ENCODE results near the gene MTMR3. TPM values are rescaled to one million over a fixed set of nuclear protein-coding genes. Genes with fewer than 3 reads are reported as not detected.
A peak's percentile ranks its signal among the peaks of the same experiment; 100 is the strongest.

Gene MTMR3
- polyA plus RNA-seq, 1 experiment = 32.8 TPM

- no peaks in the 10 kb centered on the region for H3K36me3 ChIP-seq (ENCODE audit: control insufficient read depth, insufficient read depth, low read length)
- TF ChIP-seq CTCF (IDR thresholded peaks at IDR 0.05; ENCODE audit: insufficient read depth, low read depth, low read length) = no peak
- no peak for DNase-seq (ENCODE audit: low read depth)
- POLR2A ChIA-PET = no interaction called here
- no peak overlapping the region for H3K4me3 ChIP-seq (ENCODE audit: low read depth, low read length)
- CTCF ChIA-PET = no interaction called here
- no peaks in the 10 kb centered on the region for H3K27me3 ChIP-seq (ENCODE audit: control insufficient read depth, insufficient read depth, low read length)
Measured at GRCh38 chr22:30043161-30043560, 160.2 kb downstream of the MTMR3 start.

- no peak for TF ChIP-seq CTCF (IDR thresholded peaks at IDR 0.05; ENCODE audit: insufficient read depth, low read depth, low read length)
- ChIA-PET CTCF (no interaction called here), POLR2A (interaction anchor here (0.6 kb wide), 1 partner anchor 193 kb away, joined by 16 read pairs; no protein-coding TSS in a partner anchor)
- H3K27me3 ChIP-seq (ENCODE audit: control insufficient read depth, insufficient read depth, low read length) = no peaks in the 10 kb centered on the region
- H3K36me3 ChIP-seq (ENCODE audit: control insufficient read depth, insufficient read depth, low read length) = no peaks in the 10 kb centered on the region
- no peak overlapping the region for H3K4me3 ChIP-seq (ENCODE audit: low read depth, low read length)
- peak; percentile 74 for DNase-seq (ENCODE audit: low read depth)
Measured at GRCh38 chr22:30044369-30044768, 161.4 kb downstream of the MTMR3 start.

GRCh38 chr22:30044881-30045493 lies 162.0 kb downstream of the MTMR3 start:
- no peak for DNase-seq (ENCODE audit: low read depth)
- ChIA-PET CTCF (no interaction called here), POLR2A (interaction anchor here (0.6 kb wide), 1 partner anchor 194 kb away, joined by 16 read pairs; no protein-coding TSS in a partner anchor)
- H3K36me3 ChIP-seq (ENCODE audit: control insufficient read depth, insufficient read depth, low read length) = no peaks in the 10 kb centered on the region
- no peak for TF ChIP-seq CTCF (IDR thresholded peaks at IDR 0.05; ENCODE audit: insufficient read depth, low read depth, low read length)
- no peaks in the 10 kb centered on the region for H3K27me3 ChIP-seq (ENCODE audit: control insufficient read depth, insufficient read depth, low read length)
- H3K4me3 ChIP-seq (ENCODE audit: low read depth, low read length) = no peak overlapping the region

- Histone ChIP-seq H3K4me3 (ENCODE audit: low read depth, low read length) (no peak overlapping the region), H3K27me3 (ENCODE audit: control insufficient read depth, insufficient read depth, low read length) (no peaks in the 10 kb centered on the region), H3K36me3 (ENCODE audit: control insufficient read depth, insufficient read depth, low read length) (no peaks in the 10 kb centered on the region)
- POLR2A ChIA-PET = no interaction called here
- DNase-seq (ENCODE audit: low read depth) = no peak
- CTCF ChIA-PET = no interaction called here
- TF ChIP-seq CTCF (IDR thresholded peaks at IDR 0.05; ENCODE audit: insufficient read depth, low read depth, low read length) = no peak
Measured at GRCh38 chr22:30045494-30045887, 162.5 kb downstream of the MTMR3 start.

GRCh38 chr22:30045901-30046715 lies 163.1 kb downstream of the MTMR3 start:
- no peak for DNase-seq (ENCODE audit: low read depth)
- no peak overlapping the region for H3K4me3 ChIP-seq (ENCODE audit: low read depth, low read length)
- POLR2A ChIA-PET = no interaction called here
- no peak for TF ChIP-seq CTCF (IDR thresholded peaks at IDR 0.05; ENCODE audit: insufficient read depth, low read depth, low read length)
- no peaks in the 10 kb centered on the region for H3K27me3 ChIP-seq (ENCODE audit: control insufficient read depth, insufficient read depth, low read length)
- CTCF ChIA-PET = interaction anchor here (1.9 kb wide), 1 partner anchor 10 kb away, joined by 4 read pairs; no protein-coding TSS in a partner anchor
- no peaks in the 10 kb centered on the region for H3K36me3 ChIP-seq (ENCODE audit: control insufficient read depth, insufficient read depth, low read length)

Measured in BJ (cell line).